ENCODE measurements around the gene FADS2.
A peak's percentile ranks its signal among the peaks of the same experiment; 100 is the strongest.

The FADS2 gene

GRCh38 chr11:61837411-61838005, 9.4 kb downstream of the FADS2 start:
- no peak overlapping the region for H3K4me3 ChIP-seq (ENCODE audit: control insufficient read depth in 1 of 7, extremely low read depth in 1 of 7, insufficient read depth in 4 of 7, low read depth in 2 of 7, low read length in 6 of 7)
- ChIA-PET POLR2A (no interaction called here), CTCF (interaction anchor here (1.2 to 1.4 kb wide), 2 partner anchors 11 to 22 kb away, joined by 4 read pairs; no protein-coding TSS in a partner anchor)
- peaks cover 12 to 81% (median 33%) of the 10 kb centered on the region in 4 experiments for H3K36me3 ChIP-seq (ENCODE audit: control insufficient read depth in 4 of 4, insufficient read depth in 4 of 4, low read length in 3 of 4)
- no peaks in the 10 kb centered on the region for H3K9me3 ChIP-seq (ENCODE audit: control extremely low read depth in 1 of 5, control insufficient read depth in 4 of 5, insufficient read depth in 2 of 5, low read depth in 1 of 5, low read length in 4 of 5)
- no peaks in the 10 kb centered on the region for H3K27me3 ChIP-seq (replicated peaks in 2 of 5; ENCODE audit: control insufficient read depth in 4 of 5, insufficient read depth in 5 of 5, low read length in 4 of 5)
- 100% methylated on average over 10 of the region's 15 CpGs for WGBS (ENCODE audit: insufficient coverage)
- no peak for DNase-seq
- peaks cover 5 to 44% (median 38%) of the 10 kb centered on the region in 4 experiments for H3K4me1 ChIP-seq (ENCODE audit: control extremely low read depth in 1 of 4, control insufficient read depth in 4 of 4, insufficient read depth in 4 of 4, low read length in 3 of 4)
- peak overlapping the region in 1 of 2 experiments; percentile 44 for H3K27ac ChIP-seq (ENCODE audit: insufficient read depth in 1 of 2, low read depth in 1 of 2, low read length in 2 of 2, poor library complexity in 1 of 2, severe bottlenecking in 2 of 2)

DNA sequence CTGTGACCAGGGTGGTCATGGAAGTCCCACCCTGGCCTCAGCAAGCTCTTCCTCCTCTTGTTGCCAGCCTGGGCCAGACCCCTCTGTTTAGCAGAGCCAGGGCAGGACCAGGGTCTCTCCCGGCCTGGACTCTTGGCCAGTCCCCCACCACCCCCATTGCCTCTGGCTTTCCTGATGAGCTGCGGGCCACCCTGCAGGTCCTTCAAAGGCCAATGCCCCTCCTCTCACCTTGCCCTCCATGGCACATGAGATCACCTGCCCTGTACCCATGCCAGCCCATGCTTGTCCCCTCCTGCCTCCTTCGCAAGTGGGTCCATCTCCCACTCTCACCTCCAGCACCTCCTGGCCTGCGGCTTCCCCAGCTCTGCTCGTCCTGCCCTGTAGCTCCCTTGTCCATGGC, 10.4 kb downstream of the FADS2 start:
- WGBS (ENCODE audit: insufficient coverage) = 100% methylated on average over 5 of the region's 5 CpGs
- DNase-seq = no peak
- Histone ChIP-seq H3K4me3 (ENCODE audit: control insufficient read depth in 1 of 7, extremely low read depth in 1 of 7, insufficient read depth in 4 of 7, low read depth in 2 of 7, low read length in 6 of 7) (no peak overlapping the region), H3K27me3 (replicated peaks in 2 of 5; ENCODE audit: control insufficient read depth in 4 of 5, insufficient read depth in 5 of 5, low read length in 4 of 5) (no peaks in the 10 kb centered on the region), H3K36me3 (ENCODE audit: control insufficient read depth in 4 of 4, insufficient read depth in 4 of 4, low read length in 3 of 4) (peaks cover 20 to 81% (median 40%) of the 10 kb centered on the region in 4 experiments), H3K4me1 (ENCODE audit: control extremely low read depth in 1 of 4, control insufficient read depth in 4 of 4, insufficient read depth in 4 of 4, low read length in 3 of 4) (peaks cover 5 to 34% (median 28%) of the 10 kb centered on the region in 4 experiments), H3K9me3 (ENCODE audit: control extremely low read depth in 1 of 5, control insufficient read depth in 4 of 5, insufficient read depth in 2 of 5, low read depth in 1 of 5, low read length in 4 of 5) (no peaks in the 10 kb centered on the region), H3K27ac (ENCODE audit: insufficient read depth in 1 of 2, low read depth in 1 of 2, low read length in 2 of 2, poor library complexity in 1 of 2, severe bottlenecking in 2 of 2) (no peak overlapping the region)
- CTCF ChIA-PET = no interaction called here
- POLR2A ChIA-PET = no interaction called here

DNA sequence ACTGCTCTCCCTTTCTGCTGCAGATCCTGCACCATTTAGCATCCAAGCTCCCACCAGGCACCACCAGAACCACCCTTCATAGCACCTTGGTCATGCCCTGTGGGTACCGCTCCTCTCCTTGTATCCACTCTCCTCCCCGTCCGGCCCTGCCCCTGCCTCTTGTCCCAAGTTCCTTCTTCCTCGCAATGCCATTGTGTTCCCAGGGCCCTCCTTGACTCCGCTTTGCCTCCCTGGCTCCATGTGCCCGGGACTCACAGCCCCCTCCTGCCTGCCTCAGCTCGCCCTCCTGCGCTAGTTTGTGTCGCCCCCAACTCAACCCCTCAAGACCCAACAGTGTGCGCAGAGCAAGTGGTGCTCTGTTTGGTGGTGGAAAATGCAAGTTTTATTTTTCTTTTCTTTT, 10.8 kb downstream of the FADS2 start:
- no peak overlapping the region for H3K27ac ChIP-seq (ENCODE audit: insufficient read depth in 1 of 2, low read depth in 1 of 2, low read length in 2 of 2, poor library complexity in 1 of 2, severe bottlenecking in 2 of 2)
- peaks cover 20 to 78% (median 41%) of the 10 kb centered on the region in 4 experiments for H3K36me3 ChIP-seq (ENCODE audit: control insufficient read depth in 4 of 4, insufficient read depth in 4 of 4, low read length in 3 of 4)
- no peak for DNase-seq
- no peaks in the 10 kb centered on the region for H3K9me3 ChIP-seq (ENCODE audit: control extremely low read depth in 1 of 5, control insufficient read depth in 4 of 5, insufficient read depth in 2 of 5, low read depth in 1 of 5, low read length in 4 of 5)
- POLR2A ChIA-PET = no interaction called here
- no peak overlapping the region for H3K4me3 ChIP-seq (ENCODE audit: control insufficient read depth in 1 of 7, extremely low read depth in 1 of 7, insufficient read depth in 4 of 7, low read depth in 2 of 7, low read length in 6 of 7)
- H3K27me3 ChIP-seq (replicated peaks in 2 of 5; ENCODE audit: control insufficient read depth in 4 of 5, insufficient read depth in 5 of 5, low read length in 4 of 5) = no peaks in the 10 kb centered on the region
- CTCF ChIA-PET = no interaction called here
- peaks cover 5 to 29% (median 24%) of the 10 kb centered on the region in 4 experiments for H3K4me1 ChIP-seq (ENCODE audit: control extremely low read depth in 1 of 4, control insufficient read depth in 4 of 4, insufficient read depth in 4 of 4, low read length in 3 of 4)
- WGBS (ENCODE audit: insufficient coverage) = 98% methylated on average over 6 of the region's 10 CpGs

GRCh38 chr11:61839742-61840141, 11.6 kb downstream of the FADS2 start:
- DNase-seq = no peak
- Histone ChIP-seq H3K36me3 (ENCODE audit: control insufficient read depth in 4 of 4, insufficient read depth in 4 of 4, low read length in 3 of 4) (peaks cover 20 to 77% (median 43%) of the 10 kb centered on the region in 4 experiments), H3K27ac (ENCODE audit: insufficient read depth in 1 of 2, low read depth in 1 of 2, low read length in 2 of 2, poor library complexity in 1 of 2, severe bottlenecking in 2 of 2) (peak overlapping the region in 1 of 2 experiments; percentile 40), H3K9me3 (ENCODE audit: control extremely low read depth in 1 of 5, control insufficient read depth in 4 of 5, insufficient read depth in 2 of 5, low read depth in 1 of 5, low read length in 4 of 5) (no peaks in the 10 kb centered on the region), H3K4me1 (ENCODE audit: control extremely low read depth in 1 of 4, control insufficient read depth in 4 of 4, insufficient read depth in 4 of 4, low read length in 3 of 4) (peaks cover 5 to 24% (median 18%) of the 10 kb centered on the region in 4 experiments), H3K27me3 (replicated peaks in 2 of 5; ENCODE audit: control insufficient read depth in 4 of 5, insufficient read depth in 5 of 5, low read length in 4 of 5) (no peaks in the 10 kb centered on the region), H3K4me3 (ENCODE audit: control insufficient read depth in 1 of 7, extremely low read depth in 1 of 7, insufficient read depth in 4 of 7, low read depth in 2 of 7, low read length in 6 of 7) (no peak overlapping the region)
- WGBS (ENCODE audit: insufficient coverage) = no CpG with 5 or more reads among the region's 2 CpGs
- ChIA-PET CTCF (interaction anchor here (2.8 to 3.0 kb wide), 2 partner anchors 10 to 42 kb away, joined by 8 to 13 read pairs; no protein-coding TSS in a partner anchor), POLR2A (interaction anchor here (0.6 kb wide), 1 partner anchor 15 kb away, joined by 4 read pairs; no protein-coding TSS in a partner anchor)

GRCh38 chr11:61840371-61840770, 12.3 kb downstream of the FADS2 start:
- POLR2A ChIA-PET = interaction anchor here (0.6 kb wide), 1 partner anchor 15 kb away, joined by 4 read pairs; no protein-coding TSS in a partner anchor
- peaks cover 20 to 84% (median 48%) of the 10 kb centered on the region in 4 experiments for H3K36me3 ChIP-seq (ENCODE audit: control insufficient read depth in 4 of 4, insufficient read depth in 4 of 4, low read length in 3 of 4)
- no peak for DNase-seq
- no peaks in the 10 kb centered on the region for H3K27me3 ChIP-seq (replicated peaks in 2 of 5; ENCODE audit: control insufficient read depth in 4 of 5, insufficient read depth in 5 of 5, low read length in 4 of 5)
- peaks cover 4 to 18% (median 11%) of the 10 kb centered on the region in 4 experiments for H3K4me1 ChIP-seq (ENCODE audit: control extremely low read depth in 1 of 4, control insufficient read depth in 4 of 4, insufficient read depth in 4 of 4, low read length in 3 of 4)
- H3K27ac ChIP-seq (ENCODE audit: insufficient read depth in 1 of 2, low read depth in 1 of 2, low read length in 2 of 2, poor library complexity in 1 of 2, severe bottlenecking in 2 of 2) = peak overlapping the region in 1 of 2 experiments; percentile 40
- H3K4me3 ChIP-seq (ENCODE audit: control insufficient read depth in 1 of 7, extremely low read depth in 1 of 7, insufficient read depth in 4 of 7, low read depth in 2 of 7, low read length in 6 of 7) = no peak overlapping the region
- H3K9me3 ChIP-seq (ENCODE audit: control extremely low read depth in 1 of 5, control insufficient read depth in 4 of 5, insufficient read depth in 2 of 5, low read depth in 1 of 5, low read length in 4 of 5) = no peaks in the 10 kb centered on the region
- 99% methylated on average over 7 of the region's 7 CpGs for WGBS (ENCODE audit: insufficient coverage)
- CTCF ChIA-PET = interaction anchor here (0.6 to 3.0 kb wide), 5 partner anchors 9 to 746 kb away, joined by 3 to 13 read pairs (median 4); no protein-coding TSS in a partner anchor

- Histone ChIP-seq H3K4me1 (ENCODE audit: control extremely low read depth in 1 of 4, control insufficient read depth in 4 of 4, insufficient read depth in 4 of 4, low read length in 3 of 4) (peaks cover 0 to 3% (median 0%) of the 10 kb centered on the region in 4 experiments), H3K9me3 (ENCODE audit: control extremely low read depth in 1 of 5, control insufficient read depth in 4 of 5, insufficient read depth in 2 of 5, low read depth in 1 of 5, low read length in 4 of 5) (no peaks in the 10 kb centered on the region), H3K4me3 (ENCODE audit: control insufficient read depth in 1 of 7, extremely low read depth in 1 of 7, insufficient read depth in 4 of 7, low read depth in 2 of 7, low read length in 6 of 7) (no peak overlapping the region), H3K27me3 (replicated peaks in 2 of 5; ENCODE audit: control insufficient read depth in 4 of 5, insufficient read depth in 5 of 5, low read length in 4 of 5) (no peaks in the 10 kb centered on the region), H3K27ac (ENCODE audit: insufficient read depth in 1 of 2, low read depth in 1 of 2, low read length in 2 of 2, poor library complexity in 1 of 2, severe bottlenecking in 2 of 2) (peak overlapping the region; percentile 13 to 69), H3K36me3 (ENCODE audit: control insufficient read depth in 4 of 4, insufficient read depth in 4 of 4, low read length in 3 of 4) (peaks cover 22 to 90% (median 58%) of the 10 kb centered on the region in 4 experiments)
- CTCF ChIA-PET = interaction anchor here (0.5 to 3.0 kb wide), 6 partner anchors 11 to 266 kb away, joined by 3 to 13 read pairs (median 4); no protein-coding TSS in a partner anchor
- POLR2A ChIA-PET = interaction anchor here (0.9 kb wide), 1 partner anchor 13 kb away, joined by 3 read pairs; no protein-coding TSS in a partner anchor
- peak; percentile 7 to 37 (median 14) for DNase-seq
- 96% methylated on average over 7 of the region's 12 CpGs for WGBS (ENCODE audit: insufficient coverage)
Observed at GRCh38 chr11:61841636-61842527, 13.8 kb downstream of the FADS2 start.
